ENCODE measurements around the gene MMP7.

DNA sequence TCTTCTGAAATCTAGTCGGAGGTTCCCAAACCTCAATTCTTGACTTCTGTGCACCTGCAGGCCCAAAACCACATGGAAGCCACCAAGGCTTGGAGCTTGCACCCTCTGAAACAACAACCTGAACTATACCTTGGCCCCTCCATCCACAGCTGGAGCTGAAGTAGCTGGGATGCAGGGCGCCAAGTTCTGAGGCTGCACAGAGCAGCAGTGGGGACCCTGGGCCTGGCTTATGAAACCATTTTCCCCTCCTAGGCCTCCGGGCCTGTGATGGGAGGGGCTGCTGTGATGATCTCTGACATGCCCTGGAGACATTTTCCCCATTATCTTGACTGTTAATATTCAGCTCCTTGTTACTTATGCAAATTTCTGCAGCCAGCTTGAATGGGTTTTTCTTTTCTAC lies 38.3 kb upstream of the MMP7 start:
- no peak for TF ChIP-seq CTCF (conservative IDR thresholded peaks at IDR 0.05)
- TF ChIP-seq ZFX (IDR thresholded peaks at IDR 0.05) = no peak

Measured in C4-2B (cell line).